ENCODE data around the gene RASA3. TPM values are rescaled to one million over a fixed set of nuclear protein-coding genes. Genes with fewer than 3 reads are reported as not detected.

The RASA3 gene
- total and polyA plus RNA-seq, 2 of the 8 experiments (the other 6 are each of a cell fraction or from before 2014, with no cell fraction given), result 7.5 to 21.9 TPM

- Histone ChIP-seq H2AFZ (ENCODE audit: low read length) (no peak overlapping the region), H4K91ac (replicated peaks; ENCODE audit: insufficient read length, low read length) (no peak overlapping the region), H2BK12ac (ENCODE audit: low read depth, low read length) (0 out of 2 replicates have a peak overlapping the region, but pooled peaks have one; percentile 80), H4K5ac (ENCODE audit: insufficient read length, low read depth, low read length) (no peak overlapping the region), H2BK120ac (replicated peaks; ENCODE audit: low read depth, low read length) (no peak overlapping the region), H4K8ac (ENCODE audit: extremely low read depth, insufficient read depth, low read length) (0 out of 2 replicates have a peak overlapping the region, but pooled peaks have one; percentile 71), H2AK5ac (ENCODE audit: low read depth, low read length) (no peak overlapping the region), H2BK5ac (ENCODE audit: low read depth, low read length) (peak overlapping the region; percentile 84; the same call in 1 of the 2 replicates), H2BK15ac (ENCODE audit: low read length) (no peak overlapping the region), H3K9ac (replicated peaks in 1 of 4; ENCODE audit: extremely low read depth in 1 of 4, low read depth in 3 of 4, low read length in 3 of 4) (no peak overlapping the region), H3K79me2 (ENCODE audit: control insufficient read depth in 1 of 2, insufficient read depth in 2 of 2, low read length in 2 of 2) (peaks cover 0 to 3% of the 10 kb centered on the region in 2 experiments; a peak in 1 of 4 replicates), H3K4me3 (ENCODE audit: extremely low read depth in 1 of 4, insufficient read depth in 2 of 4, low read depth in 3 of 4, low read length in 4 of 4) (no peak overlapping the region), H3K27me3 (replicated peaks in 1 of 4; ENCODE audit: control insufficient read depth in 3 of 4, extremely low read depth in 1 of 4, insufficient read depth in 3 of 4, low read length in 3 of 4) (no peaks in the 10 kb centered on the region), H3K4me2 (ENCODE audit: insufficient read depth in 1 of 2, low read depth in 2 of 2, low read length in 2 of 2) (no peak overlapping the region), H3K9me3 (ENCODE audit: insufficient read depth in 2 of 2, low read depth in 1 of 2, low read length in 1 of 2) (peaks cover 0 to 5% of the 10 kb centered on the region in 2 experiments; a peak in 1 of 4 replicates), H3K79me1 (ENCODE audit: low read depth, low read length) (peaks cover 11% of the 10 kb centered on the region), H3K36me3 (ENCODE audit: control insufficient read depth in 2 of 4, insufficient read depth in 4 of 4, low read length in 3 of 4) (no peaks in the 10 kb centered on the region), H3K56ac (replicated peaks; ENCODE audit: insufficient read length, low read depth, low read length) (no peak overlapping the region), H4K20me1 (replicated peaks in 1 of 2; ENCODE audit: control insufficient read depth in 1 of 2, insufficient read depth in 2 of 2, low read length in 2 of 2) (peaks cover 0 to 9% of the 10 kb centered on the region in 2 experiments), H3K23ac (ENCODE audit: insufficient read length) (no peak overlapping the region), H3K4ac (replicated peaks; ENCODE audit: insufficient read length, low read depth, low read length) (no peak overlapping the region), H3K4me1 (replicated peaks in 1 of 4; ENCODE audit: control insufficient read depth in 3 of 4, insufficient read depth in 4 of 4, low read length in 3 of 4) (no peaks in the 10 kb centered on the region), H2BK20ac (ENCODE audit: low read length) (no peak overlapping the region), H3K27ac (ENCODE audit: low read depth, low read length) (no peak overlapping the region; the same call in 1 of the 2 replicates), H3K23me2 (ENCODE audit: low read depth, low read length) (no peaks in the 10 kb centered on the region; the same call in 1 of the 2 replicates), H3K18ac (ENCODE audit: extremely low read depth, low read length) (no peak overlapping the region), H3K14ac (ENCODE audit: insufficient read length) (no peak overlapping the region)
- DNase-seq (ENCODE audit: low read depth in 1 of 2, low spot score in 2 of 2) (no peak), FAIRE-seq (no peak)
- WGBS, 2 experiments (ENCODE audit: extremely low coverage in 1 of 2, insufficient coverage in 1 of 2, insufficient read length in 1 of 2, insufficient replicate concordance in 2 of 2, low coverage in 1 of 2, low lambda C conversion rate in 2 of 2, missing lambda C conversion rate in 1 of 2), result 91% methylated on average over 15 of the region's 23 CpGs; no CpG with 5 or more reads in 1 of the 2 experiments
- CTCF ChIA-PET (ENCODE audit: partially characterized antibody), result interaction anchor here (1.8 to 2.6 kb wide), 3 partner anchors 9 to 14 kb away, joined by 4 to 10 read pairs (median 9); no protein-coding TSS in a partner anchor
- POLR2A ChIA-PET (ENCODE audit: partially characterized antibody), result interaction anchor here (0.9 kb wide), 2 partner anchors 8 to 23 kb away, joined by 3 read pairs; no protein-coding TSS in a partner anchor
- TF ChIP-seq BRCA1 (IDR thresholded peaks at IDR 0.05; ENCODE audit: low read depth, low read length) (no peak), TAF7 (optimal IDR thresholded peaks at IDR 0.05; ENCODE audit: borderline replicate concordance, low read depth, low read length) (no peak), SAP30 (IDR thresholded peaks at IDR 0.05; ENCODE audit: insufficient read depth, insufficient replicate concordance, low read length) (no peak), SP4 (IDR thresholded peaks at IDR 0.05; ENCODE audit: low read length) (no peak), RXRA (IDR thresholded peaks at IDR 0.05; ENCODE audit: insufficient read depth, low read depth, low read length) (no peak), POLR2AphosphoS5 (IDR thresholded peaks at IDR 0.05; ENCODE audit: low read depth, low read length) (no peak), NRF1 (IDR thresholded peaks at IDR 0.05; ENCODE audit: low read depth, low read length) (no peak), TEAD4 (IDR thresholded peaks at IDR 0.05; ENCODE audit: low read depth, low read length) (no peak), CHD2 (IDR thresholded peaks at IDR 0.05; ENCODE audit: low read length) (no peak), KDM4A (IDR thresholded peaks at IDR 0.05; ENCODE audit: low read depth, low read length, severe bottlenecking) (no peak), EZH2 (IDR thresholded peaks at IDR 0.05; ENCODE audit: low read depth, low read length, severe bottlenecking) (no peak), TAF1 (IDR thresholded peaks at IDR 0.05; ENCODE audit: low read depth, low read length) (no peak)
Measured at GRCh38 chr13:114029866-114030625, 102.4 kb downstream of the RASA3 start.
